Ramos (cell line): ENCODE measurements around the gene ZYG11B.
"Not testable (repeated sequence)": the region's sequence is repeated elsewhere in the genome, so short reads cannot be mapped to it uniquely, and the experiment has no call there.

Experiments
- in situ Hi-C: fragments of 300-500 bp; cut with MboI; formaldehyde crosslinking; loops from one replicate; pipeline ENCODE4 v1.14.3; 2022; ENCODE audit warnings: low sequenced_read_pairs; ENCODE audit not compliant: unreplicated experiment

The ZYG11B gene

DNA sequence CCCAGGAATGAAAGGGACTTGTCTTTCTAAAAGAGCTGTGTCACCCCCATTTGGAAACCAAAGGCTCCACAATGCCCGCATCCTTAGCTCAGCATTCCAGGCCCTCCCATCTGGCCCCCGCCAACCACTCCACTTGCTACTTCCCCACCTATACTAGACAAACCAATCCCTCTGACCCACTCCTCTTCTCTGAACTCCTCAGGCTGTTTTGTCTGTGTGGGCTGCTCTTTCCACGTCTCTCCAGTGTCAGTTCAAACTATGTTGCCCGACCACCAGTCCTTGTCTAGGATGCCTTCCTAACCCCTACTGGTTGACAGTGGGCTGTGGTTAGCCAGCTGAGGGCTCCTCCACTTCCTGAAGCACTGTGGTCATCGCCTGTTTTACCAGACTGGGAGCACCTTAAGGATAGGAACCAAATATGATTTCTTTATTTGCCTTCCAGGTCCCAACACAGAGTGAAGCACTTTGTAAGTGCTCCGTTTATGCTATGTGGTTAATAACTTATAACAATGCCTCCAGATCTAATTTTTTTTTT, 20.1 kb upstream of the ZYG11B start:
- in situ Hi-C loops = loop anchor here (25.0 kb wide), 1 partner anchor 481 kb away; the partner anchor contains the start of gene CPT2

DNA sequence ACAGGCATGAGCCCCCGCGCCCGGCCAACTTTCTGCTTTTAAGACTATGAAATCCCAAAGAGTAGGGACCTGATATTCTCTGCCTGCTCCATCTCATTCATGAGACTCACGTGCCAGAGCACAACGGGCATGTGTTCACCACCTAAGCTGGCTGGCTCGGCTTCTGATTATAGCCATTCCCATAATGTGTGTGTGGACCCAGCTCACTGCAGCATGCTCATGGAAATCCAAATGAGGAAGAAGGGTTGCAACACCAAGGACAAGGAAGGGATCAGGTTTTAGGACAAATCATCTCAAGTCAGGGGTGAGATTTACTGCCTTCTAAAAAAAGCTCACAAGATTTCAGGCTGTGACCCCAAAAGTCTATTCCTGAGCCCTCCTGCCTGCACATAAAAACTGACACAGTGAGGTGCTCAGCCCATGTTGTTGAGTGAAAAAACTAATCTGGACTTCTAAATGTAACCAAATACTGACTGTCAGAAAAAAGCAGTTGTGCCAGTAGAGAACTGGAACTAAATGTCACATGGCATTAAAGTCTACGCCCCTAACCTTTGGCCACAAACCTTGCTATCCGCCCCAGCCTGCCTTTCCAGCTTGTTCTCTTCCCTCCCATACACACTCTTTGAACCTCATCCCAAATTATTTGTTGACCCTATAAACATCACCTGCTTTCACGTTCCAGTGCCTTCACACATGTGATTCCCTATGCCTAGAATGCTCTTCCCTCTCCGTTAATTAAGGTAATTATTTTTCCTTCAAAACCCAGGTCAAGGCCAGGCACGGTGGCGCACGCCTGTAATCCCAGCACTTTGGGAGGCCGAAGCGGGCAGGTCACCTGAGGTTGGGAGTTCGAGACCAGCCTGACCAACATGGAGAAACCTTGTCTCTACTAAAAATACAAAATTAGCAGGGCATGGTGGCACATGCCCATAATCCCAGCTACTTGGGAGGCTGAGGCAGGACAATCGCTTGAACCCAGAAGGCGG, 19.0 kb upstream of the ZYG11B start:
- in situ Hi-C loops = loop anchor here (25.0 kb wide), 1 partner anchor 480 kb away; the partner anchor contains the start of gene CPT2

DNA sequence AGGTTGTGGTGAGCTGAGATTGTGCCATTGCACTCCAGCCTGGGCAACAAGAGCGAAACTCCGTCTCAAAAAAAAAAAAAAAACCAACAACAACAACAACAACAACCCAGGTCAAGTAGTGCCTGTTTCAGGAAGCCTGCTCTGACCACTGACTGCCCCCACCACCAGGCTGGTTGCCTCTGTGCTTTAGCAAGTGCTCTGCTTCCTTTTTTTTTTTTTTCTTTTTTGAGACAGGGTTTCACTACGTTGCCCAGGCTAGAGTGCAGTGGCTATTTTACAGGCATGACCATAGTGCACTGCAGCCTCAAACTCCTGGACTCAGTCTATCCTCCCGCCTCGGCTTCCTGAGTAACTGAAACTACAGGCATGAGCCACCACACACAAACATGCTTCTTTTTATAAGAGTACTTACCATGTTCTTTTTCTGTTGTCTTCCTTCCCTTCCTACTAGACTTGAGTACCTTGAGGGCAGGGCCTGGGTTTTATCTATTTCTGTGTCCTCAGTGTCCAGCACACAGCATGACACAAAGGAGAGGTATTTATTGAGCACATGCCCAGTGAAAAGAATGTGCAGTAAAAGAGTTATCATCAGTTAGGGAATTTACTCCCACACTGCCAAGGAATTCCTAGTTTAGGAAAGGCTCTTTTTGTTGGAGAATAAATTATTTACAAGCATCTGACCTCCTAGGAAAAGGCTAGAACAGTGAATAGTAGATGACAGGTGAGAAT, 18.2 kb upstream of the ZYG11B start:
- in situ Hi-C loops = loop anchor here (25.0 kb wide), 1 partner anchor 479 kb away; the partner anchor contains the start of gene CPT2

DNA sequence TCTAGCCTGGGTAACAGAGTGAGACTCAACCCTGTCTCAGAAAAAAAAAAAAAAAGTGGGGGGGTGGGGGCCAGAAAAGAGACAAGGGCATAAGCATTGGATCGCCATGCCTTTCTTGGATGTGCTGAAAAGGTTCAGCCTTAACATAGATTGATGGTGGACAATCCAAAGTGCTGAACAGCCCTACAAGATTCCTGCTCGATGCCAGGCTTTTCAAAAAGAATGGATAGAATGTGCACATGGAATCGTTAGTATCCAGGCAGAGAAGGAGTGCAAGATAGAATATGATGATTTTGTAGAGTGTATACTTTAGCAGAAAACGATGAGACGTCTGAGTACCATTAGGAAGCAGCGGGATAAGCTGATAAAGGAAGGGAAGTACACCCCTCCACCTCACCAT, 17.2 kb upstream of the ZYG11B start:
- in situ Hi-C loops = loop anchor here (25.0 kb wide), 1 partner anchor 478 kb away; the partner anchor contains the start of gene CPT2

DNA sequence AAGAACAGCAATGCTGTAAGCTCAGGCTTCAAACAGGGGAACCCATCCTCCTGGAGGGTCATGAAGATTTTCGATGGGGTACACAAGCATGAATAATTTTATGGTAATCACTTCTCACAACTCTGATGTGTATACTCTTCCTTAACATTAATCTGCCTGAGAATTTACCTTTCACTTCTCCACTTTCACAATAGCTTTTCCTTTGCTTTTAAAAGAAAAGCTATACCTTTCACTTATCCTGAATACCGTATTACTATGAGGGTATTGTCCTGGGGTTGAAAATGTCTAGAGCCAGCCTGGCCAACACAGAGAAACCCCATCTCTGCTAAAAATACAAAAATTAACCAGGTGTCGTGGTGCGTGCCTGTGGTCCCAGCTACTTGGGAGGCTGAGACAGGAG, 12.7 kb upstream of the ZYG11B start:
- in situ Hi-C loops = loop anchor here (25.0 kb wide), 1 partner anchor 474 kb away; the partner anchor contains the start of gene CPT2

DNA sequence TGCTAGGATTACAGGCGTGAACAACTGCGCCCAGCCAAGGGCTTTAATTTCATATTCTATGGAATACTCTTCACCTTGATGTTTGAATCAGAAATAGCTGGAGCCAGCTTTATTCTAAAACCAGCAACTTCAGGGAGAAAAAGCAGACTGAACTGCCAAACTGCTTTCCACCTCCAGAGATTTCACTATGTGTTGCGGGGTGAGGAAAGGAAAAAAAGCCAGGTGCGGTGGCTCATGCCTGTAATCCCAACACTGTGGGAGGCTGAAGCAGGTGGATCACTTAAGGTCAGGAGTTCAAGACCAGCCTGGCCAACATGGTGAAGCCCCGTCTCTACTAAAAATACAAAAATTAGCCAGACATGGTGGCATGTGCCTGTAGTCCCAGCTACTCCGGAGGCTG, 11.0 kb upstream of the ZYG11B start:
- in situ Hi-C loops = loop anchor here (25.0 kb wide), 1 partner anchor 472 kb away; the partner anchor contains the start of gene CPT2

DNA sequence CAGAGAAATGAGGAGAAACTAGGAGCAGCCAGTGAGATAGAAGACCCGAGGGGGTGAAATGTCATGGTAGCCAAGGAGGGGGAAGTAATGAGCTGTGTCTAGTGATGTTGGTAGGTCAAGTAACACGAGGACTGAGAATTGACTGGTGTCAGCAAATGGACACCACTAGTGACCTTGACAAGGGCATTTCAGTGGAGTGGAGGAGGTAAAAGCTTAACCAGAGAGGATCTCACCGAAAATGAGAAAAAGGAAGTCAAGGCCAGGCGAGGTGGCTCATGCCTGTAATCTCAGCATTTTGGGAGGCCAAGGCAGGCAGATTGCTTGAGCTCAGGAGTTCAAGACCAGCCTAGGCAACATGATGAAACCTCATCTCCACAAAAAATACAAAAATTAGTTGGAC, 3.0 kb upstream of the ZYG11B start:
- in situ Hi-C loops = loop anchor here (25.0 kb wide), 1 partner anchor 464 kb away; the partner anchor contains the start of gene CPT2

DNA sequence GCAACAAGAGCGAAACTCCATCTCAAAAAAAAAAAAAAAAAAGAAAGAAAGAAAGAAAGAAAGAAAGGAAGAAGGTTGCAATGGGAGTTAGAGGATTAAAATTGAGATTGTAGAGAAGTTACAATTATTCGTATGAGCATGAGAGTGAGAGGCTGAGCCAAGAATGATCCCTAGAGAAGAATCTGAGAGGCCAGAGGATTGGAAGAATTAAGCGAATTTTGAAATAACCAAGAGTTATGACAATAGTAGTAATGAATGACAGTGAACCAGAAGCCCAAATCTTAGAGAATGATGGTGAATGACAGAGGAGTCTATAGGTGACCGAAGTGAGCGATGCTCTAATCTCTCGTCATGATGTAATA, 369 bp upstream of the ZYG11B start:
- in situ Hi-C loops = no loop called here

DNA sequence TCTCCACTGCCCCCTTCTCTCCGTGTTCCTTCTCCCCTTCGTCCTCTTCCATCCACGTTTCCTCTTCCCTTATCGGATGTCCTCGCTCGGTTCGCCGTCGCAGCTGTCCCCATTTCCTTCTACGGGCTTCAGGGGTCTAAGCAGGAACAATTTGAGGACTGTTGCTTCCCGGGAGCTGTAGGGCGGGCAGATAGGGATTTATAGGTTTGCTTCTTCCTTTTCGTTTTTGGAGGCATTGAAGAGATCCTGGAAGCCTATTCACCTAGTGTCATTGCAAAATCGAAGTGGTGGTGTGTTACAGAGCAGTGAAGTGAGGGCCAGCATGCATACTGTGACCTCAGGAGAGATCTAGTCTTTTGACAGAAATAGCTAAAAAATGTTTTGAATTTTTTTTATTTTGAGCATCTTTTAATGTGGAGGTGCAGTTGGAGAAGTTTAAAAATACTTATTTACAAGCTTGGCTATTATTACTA, 897 bp downstream of the ZYG11B start:
- in situ Hi-C loops = no loop called here

DNA sequence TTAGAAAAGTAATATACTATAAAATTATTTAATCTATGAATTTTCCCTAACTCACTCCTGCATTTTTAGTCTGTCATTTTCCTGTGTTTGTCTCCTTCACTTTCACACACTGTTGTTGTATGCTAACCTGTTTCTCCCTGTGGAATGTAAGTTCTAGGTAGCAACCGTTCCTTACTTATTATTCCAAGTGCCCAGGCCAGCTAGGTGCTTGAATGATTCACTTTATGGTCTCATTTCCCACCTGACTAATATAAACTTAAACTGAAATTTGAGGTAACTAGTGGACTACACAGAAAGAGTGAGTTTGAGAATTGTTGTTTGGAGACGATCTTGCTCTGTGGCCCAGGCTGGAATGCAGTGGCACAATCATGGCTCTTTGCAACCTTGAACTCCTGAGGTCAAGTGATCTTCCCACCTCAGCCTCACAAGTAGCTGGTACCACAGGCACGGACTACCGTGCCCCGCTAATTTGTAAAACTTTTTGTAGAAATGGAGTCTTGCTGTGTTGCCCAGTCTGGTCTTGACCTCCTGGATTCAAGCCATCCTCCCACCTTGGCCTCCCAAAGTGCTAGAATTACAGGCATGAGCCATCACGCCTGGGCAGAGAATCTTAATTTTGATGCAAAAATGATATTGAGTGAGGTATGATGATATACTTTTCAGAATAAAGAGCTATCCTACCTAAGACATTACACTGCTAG, 1.9 kb downstream of the ZYG11B start:
- in situ Hi-C loops = no loop called here

DNA sequence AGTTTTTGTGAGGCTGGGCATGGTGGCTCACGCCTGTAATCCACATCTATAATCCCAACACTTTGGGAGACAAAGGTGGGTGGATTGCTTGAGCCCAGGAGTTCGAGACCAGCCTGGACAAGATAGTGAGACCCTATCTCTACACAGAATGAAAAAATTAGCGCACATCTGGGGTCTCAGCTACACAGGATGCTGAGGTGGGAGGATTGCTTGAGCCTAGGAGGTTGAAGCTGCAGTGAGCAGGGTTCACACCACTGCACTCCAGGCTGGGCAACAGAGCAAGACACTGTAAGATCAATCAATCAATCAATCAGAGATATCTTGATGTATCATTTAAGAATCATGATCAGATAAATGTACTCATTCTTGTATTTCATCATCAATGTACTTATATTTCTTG, 7.1 kb downstream of the ZYG11B start:
- in situ Hi-C loops = no loop called here

DNA sequence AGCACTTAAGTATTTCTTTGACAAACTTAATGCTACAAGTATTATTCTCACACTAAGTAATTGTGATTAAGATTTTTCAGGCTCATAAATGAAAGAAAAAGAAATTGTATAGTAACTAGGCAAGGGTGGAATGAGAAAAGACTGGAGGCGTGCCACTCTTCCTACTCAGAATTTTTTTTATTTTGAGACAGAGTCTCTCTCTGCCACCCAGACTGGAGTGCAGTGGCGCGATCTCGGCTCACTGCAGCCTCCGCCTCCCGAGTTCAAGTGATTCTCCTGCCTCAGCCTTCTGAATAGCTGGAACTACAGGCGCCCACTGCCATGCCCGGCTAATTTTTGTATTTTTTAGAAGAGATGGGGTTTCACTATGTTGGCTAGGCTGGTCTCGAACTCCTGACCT, 9.1 kb downstream of the ZYG11B start:
- in situ Hi-C loops = not testable (repeated sequence)

DNA sequence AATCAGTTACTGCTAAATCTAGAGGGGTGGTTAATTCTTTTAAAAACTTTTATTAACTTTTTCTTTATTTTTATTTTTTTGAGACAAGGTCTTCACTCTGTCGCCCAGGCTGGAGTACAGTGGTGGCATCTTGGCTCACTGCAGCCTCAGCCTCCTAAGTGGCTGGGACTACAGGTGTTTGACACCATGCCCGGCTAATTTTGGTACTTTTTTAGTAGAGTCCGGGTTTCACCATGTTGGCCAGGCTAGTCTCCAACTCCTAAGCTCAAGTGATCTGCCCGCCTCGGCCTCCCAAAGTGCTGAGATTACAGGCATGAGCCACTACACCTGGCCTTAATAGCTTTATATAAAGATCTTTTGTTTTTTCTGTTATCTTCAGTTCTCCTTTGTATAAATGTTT, 11.9 kb downstream of the ZYG11B start:
- in situ Hi-C loops = no loop called here

DNA sequence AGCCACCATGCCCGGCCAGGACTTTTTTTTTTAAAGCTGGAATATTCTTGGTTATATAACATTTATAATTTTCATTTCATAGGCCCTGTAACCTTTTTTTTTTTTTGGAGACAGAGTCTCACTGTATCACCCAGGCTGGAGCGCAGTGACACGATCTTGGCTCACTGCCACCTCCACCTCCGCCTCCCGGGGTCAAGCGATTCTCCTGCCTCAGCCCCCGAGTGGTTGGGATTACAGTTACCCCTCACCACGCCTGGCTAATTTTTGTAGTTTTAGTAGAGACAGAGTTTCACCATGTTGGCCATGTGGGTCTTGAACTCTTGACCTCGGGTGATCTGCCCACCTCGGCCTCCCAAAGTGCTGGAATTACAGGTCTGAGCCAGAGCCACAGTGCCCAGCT, 12.6 kb downstream of the ZYG11B start:
- in situ Hi-C loops = no loop called here

DNA sequence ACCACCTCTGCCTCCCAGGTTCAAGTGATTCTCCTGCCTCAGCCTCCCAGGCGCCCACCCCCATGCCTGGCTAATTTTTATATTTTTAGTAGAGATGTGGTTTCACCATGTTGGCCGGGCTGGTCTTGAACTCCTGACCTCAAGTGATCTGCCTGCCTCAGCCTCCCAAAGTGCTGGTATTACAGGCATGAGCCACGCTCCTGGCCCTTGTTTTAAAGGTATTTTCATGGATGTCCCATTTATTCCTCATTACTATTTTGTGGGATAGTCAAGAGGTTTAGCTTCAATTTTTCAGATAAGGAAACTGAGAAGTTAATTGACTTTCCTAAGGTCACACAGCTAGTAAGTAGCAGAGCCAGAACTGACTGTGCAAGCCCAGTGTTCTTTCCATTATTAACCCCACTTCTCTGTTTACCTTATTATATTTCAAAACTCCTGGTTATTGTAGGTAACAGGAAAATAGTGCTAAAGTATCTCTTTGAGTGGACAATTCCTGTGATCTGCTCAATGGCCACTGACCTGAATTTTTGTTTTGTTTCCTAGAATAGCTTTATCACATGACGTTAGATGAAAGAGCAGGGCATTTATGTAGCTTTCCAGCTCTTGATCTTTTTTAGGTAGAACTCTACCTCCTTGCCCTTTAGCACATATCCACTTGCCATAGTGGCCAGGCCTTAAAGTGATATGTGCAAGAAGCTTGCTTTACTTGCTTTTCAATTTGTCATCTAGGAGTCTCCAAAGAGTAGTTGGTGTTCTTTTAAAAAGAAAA, 13.6 kb downstream of the ZYG11B start:
- in situ Hi-C loops = no loop called here

DNA sequence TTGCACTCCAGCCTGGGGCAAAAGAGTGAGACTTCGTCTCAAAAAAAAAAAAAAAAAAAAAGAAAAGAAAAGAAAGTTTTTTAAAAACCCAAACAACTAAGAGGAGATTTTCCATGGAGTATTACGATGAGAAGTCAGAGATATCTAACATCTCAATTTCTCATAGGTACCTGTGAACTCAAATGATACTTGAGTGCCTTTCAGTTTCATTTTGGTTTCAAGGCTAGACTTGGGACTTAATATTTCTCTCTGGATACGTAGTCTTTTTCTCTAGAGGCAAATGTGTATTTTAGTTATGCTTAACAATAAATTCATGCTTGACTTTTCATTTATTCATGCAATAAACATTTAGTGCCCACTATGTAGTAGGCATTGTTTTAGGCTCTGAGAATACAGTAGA, 15.0 kb downstream of the ZYG11B start:
- in situ Hi-C loops = no loop called here

DNA sequence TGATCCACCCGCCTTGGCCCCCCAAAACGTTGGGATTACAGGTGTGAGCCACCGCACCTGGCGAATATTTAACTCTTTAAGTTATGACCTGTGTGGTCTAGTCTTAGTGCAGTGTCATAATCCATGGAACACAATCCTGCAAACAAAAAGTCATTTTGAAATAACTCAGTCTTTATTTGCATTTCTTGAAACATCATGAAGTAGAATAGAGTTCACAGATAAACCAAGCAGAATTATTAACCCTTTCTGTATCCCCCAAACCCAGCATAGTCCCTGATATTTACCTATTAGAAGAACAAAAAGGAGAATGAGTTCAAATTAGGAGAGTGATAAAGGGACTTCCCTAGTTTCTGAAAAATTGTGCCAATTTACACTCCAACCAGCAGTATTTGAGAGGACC, 19.9 kb downstream of the ZYG11B start:
- in situ Hi-C loops = no loop called here

DNA sequence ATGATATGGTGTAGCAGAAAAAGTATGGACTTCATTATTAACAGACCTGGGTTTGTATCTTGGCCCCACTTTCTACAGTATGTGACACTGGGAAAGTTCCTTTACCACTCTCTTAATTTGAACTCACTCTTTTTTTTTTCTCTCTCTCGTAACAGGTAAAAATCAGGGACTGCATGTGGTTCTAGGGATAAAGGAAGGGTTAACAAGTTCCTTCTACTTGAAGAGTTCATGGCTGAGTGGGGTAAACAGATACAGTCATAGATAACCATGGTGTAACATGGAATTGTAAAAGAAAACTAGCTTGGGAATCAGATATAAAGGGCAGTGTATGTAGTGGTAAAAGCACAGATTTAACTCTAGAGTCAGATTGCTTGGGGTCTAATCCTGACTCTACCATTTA, 21.2 kb downstream of the ZYG11B start:
- in situ Hi-C loops = no loop called here

DNA sequence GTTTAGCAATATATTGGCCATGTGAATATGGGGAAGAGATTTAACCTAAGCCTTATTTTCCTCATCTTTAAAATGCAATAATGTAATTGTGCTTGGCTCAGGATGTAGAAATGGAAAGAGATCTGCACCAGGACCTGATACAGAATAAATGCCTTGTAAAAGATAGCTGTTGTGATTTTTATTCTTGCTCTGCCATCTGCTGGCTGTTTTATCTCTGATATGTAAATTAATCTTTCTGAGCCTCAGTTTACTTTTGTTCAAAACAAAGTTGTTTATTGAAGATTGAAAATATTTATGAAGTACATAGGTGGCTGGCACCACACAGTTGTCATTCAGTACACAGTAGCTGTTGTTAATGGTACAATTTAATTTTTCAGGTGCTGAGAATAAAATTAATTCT, 21.9 kb downstream of the ZYG11B start:
- in situ Hi-C loops = no loop called here
